ENCODE data around the gene KRT73.

- no peak for TF ChIP-seq CTCF (IDR thresholded peaks at IDR 0.05)
- TF ChIP-seq POLR2A (IDR thresholded peaks at IDR 0.05) = no peak
- no peak for TF ChIP-seq POLR2AphosphoS5 (IDR thresholded peaks at IDR 0.05)
- TF ChIP-seq EP300 (IDR thresholded peaks at IDR 0.05) = no peak
Measured at GRCh38 chr12:52614381-52615207, 3.8 kb downstream of the KRT73 start.
